HepG2 (cell line): ENCODE data around the gene MARF1. TPM values are rescaled to one million over a fixed set of nuclear protein-coding genes. Genes with fewer than 3 reads are reported as not detected.
A peak's percentile ranks its signal among the peaks of the same experiment; 100 is the strongest.

ENCODE experiments used
- ARNTL ChIP-seq: sonication (generic); formaldehyde crosslinking; IDR thresholded peaks from 2 replicates; pipeline ENCODE4 v1.4.0; 2020; ENCODE audit warnings: mild to moderate bottlenecking, missing genetic modification reagents
- BCL6 ChIP-seq: IDR thresholded peaks from 2 replicates; pipeline ENCODE4 v1.6.1; 2016; ENCODE audit warnings: missing genetic modification reagents, missing compliant biosample characterization
- BORCS8-MEF2B ChIP-seq: sonication (generic); formaldehyde crosslinking; IDR thresholded peaks from 2 replicates; pipeline ENCODE4 v1.8.0; 2022; ENCODE audit warnings: mild to moderate bottlenecking, missing genetic modification reagents
- CHD2 ChIP-seq: IDR thresholded peaks from 2 replicates; pipeline ENCODE4 v1.6.1; 2011; ENCODE audit warnings: low read depth, low read length, improper control_type of control experiment
- HNRNPH1 ChIP-seq: fragments of 200-400 bp; formaldehyde crosslinking; optimal IDR thresholded peaks from 2 replicates; pipeline ENCODE3; 2017; ENCODE audit warnings: mild to moderate bottlenecking, low read depth, low read length
- KDM4B ChIP-seq: sonication (generic); formaldehyde crosslinking; IDR thresholded peaks from 2 replicates; pipeline ENCODE4 v1.4.0; 2020; ENCODE audit warnings: missing genetic modification reagents
- MAZ ChIP-seq, 2 experiments: sonication (generic) in 1 of 2; formaldehyde crosslinking in 1 of 2; IDR thresholded peaks; 2 replicates each; pipeline versions ENCODE4 v1.5.0 to v1.6.1; 2012 to 2020; ENCODE audit warnings: low read depth in 2 of 2, mild to moderate bottlenecking in 2 of 2, borderline replicate concordance in 1 of 2, improper control_type of control experiment in 1 of 2, low read length in 1 of 2, missing genetic modification reagents in 1 of 2, moderate library complexity in 1 of 2
- MIER2 ChIP-seq: IDR thresholded peaks from 2 replicates; pipeline ENCODE4 v1.6.1; 2016; ENCODE audit warnings: missing biosample characterization, missing genetic modification reagents
- NFKBIZ ChIP-seq: IDR thresholded peaks from 2 replicates; pipeline ENCODE4 v1.6.1; 2018; ENCODE audit warnings: missing genetic modification reagents, missing compliant biosample characterization
- NR3C1 ChIP-seq: sonication (generic); formaldehyde crosslinking; IDR thresholded peaks from 2 replicates; pipeline ENCODE4 v1.4.0; 2020; ENCODE audit warnings: missing genetic modification reagents
- RFX1 ChIP-seq: fragments of 450-650 bp; IDR thresholded peaks from 2 replicates; pipeline ENCODE4 v1.6.1; 2017
- SETDB1 ChIP-seq: sonication (generic); formaldehyde crosslinking; IDR thresholded peaks from 2 replicates; pipeline ENCODE4 v1.5.1; 2020; ENCODE audit warnings: missing genetic modification reagents, mild to moderate bottlenecking, borderline replicate concordance
- SYNCRIP ChIP-seq: fragments of 200-400 bp; formaldehyde crosslinking; IDR thresholded peaks from 2 replicates; pipeline ENCODE4 v1.6.1; 2018; ENCODE audit warnings: mild to moderate bottlenecking, low read depth, low read length; ENCODE audit not compliant: insufficient read depth
- TARDBP ChIP-seq: sonication (generic); formaldehyde crosslinking; IDR thresholded peaks from 2 replicates; pipeline ENCODE4 v1.8.0; 2022; ENCODE audit warnings: mild to moderate bottlenecking, missing genetic modification reagents
- ZBTB38 ChIP-seq: sonication (generic); formaldehyde crosslinking; IDR thresholded peaks from 2 replicates; pipeline ENCODE4 v1.5.1; 2020; ENCODE audit warnings: mild to moderate bottlenecking, missing genetic modification reagents
- ZNF672 ChIP-seq: sonication (generic); formaldehyde crosslinking; IDR thresholded peaks from 2 replicates; pipeline ENCODE4 v1.8.1; 2022; ENCODE audit warnings: missing genetic modification reagents
- ZNF75D ChIP-seq: sonication (generic); formaldehyde crosslinking; IDR thresholded peaks from 2 replicates; pipeline ENCODE4 v1.8.1; 2023; ENCODE audit warnings: missing genetic modification reagents, mild to moderate bottlenecking, borderline replicate concordance
- polyA plus RNA-seq, 8 experiments: library from polyadenylated mRNA; depleted of rRNA in 3 of 8; stranded (reverse) in 7 of 8; unstranded in 1 of 8; fragments of >200 nt; fragmentation: Illumina TruSeq in 4 of 8; extraction: Trizol in 4 of 8; gene quantifications; 2 replicates each; pipeline versions ENCODE4 v1.2.1 to v1.2.3, GENCODE V29; 2011 to 2016; ENCODE audit warnings: low read depth in 4 of 8, missing spikeins in 1 of 8, mixed read lengths in 1 of 8; ENCODE audit not compliant: insufficient read depth in 1 of 8
- total RNA-seq, 5 experiments: library from RNA; depleted of rRNA; stranded (reverse); fragments of >200 nt; fragmentation: Illumina TruSeq; extraction: Trizol; gene quantifications; 2 replicates each; pipeline ENCODE4 v1.2.3, GENCODE V29; 2016; ENCODE audit warnings: low read depth in 1 of 5
- TF ChIP-seq, protein P1 (sequence below), 2 experiments: sonication (generic) in 1 of 2; formaldehyde crosslinking in 1 of 2; IDR thresholded peaks; 2 replicates each; pipeline versions ENCODE4 v1.6.1 to v1.9.0; 2014 to 2022; ENCODE audit warnings: antibody characterized with exemption in 1 of 2, borderline replicate concordance in 1 of 2, inconsistent platforms in 1 of 2, low read depth in 1 of 2, missing genetic modification reagents in 1 of 2
- TF ChIP-seq, protein P2 (sequence below), 2 experiments: fragments of 450-650 bp in 1 of 2; sonication (generic) in 1 of 2; formaldehyde crosslinking; IDR thresholded peaks; 2 replicates each; pipeline versions ENCODE4 v1.5.0 to v1.8.0; 2020 to 2022; ENCODE audit warnings: mild to moderate bottlenecking in 1 of 2, missing genetic modification reagents in 1 of 2
- TF ChIP-seq, protein P3 (sequence below): sonication (generic); formaldehyde crosslinking; IDR thresholded peaks from 2 replicates; pipeline ENCODE4 v1.5.1; 2020; ENCODE audit warnings: mild to moderate bottlenecking, missing genetic modification reagents, moderate library complexity
- TF ChIP-seq, protein P4 (sequence below): sonication (generic); formaldehyde crosslinking; IDR thresholded peaks from 2 replicates; pipeline ENCODE4 v1.4.0; 2020; ENCODE audit warnings: mild to moderate bottlenecking, low read depth, missing genetic modification reagents

Gene MARF1
- total and polyA plus RNA-seq, 2 of the 13 experiments (the other 11 are each of a cell fraction or from before 2014, with no cell fraction given), result 8.7 to 20.7 TPM

DNA sequence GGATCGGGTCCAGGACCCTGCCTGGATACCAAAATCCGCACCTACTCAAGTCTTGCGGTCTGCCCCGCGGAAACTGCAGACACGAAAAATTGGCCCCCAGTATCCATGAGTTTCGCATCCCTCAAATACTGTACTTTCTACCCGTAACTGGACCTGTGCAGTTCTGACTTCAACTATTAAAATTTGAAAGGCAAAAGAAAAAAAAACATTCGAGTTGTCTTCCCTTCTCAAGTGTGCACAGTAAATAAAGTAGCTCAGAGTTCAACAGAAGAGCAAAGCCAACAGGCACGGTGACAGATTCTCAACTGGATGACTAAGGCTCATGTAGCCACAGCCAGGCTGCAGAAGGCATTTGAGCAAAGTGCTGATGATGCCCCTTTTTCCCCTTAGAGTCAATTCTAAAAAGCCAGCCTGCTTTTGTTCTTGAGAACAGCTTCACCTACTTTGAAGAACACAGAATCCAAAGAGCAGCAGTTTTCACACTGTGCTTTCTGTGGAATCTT is 32.5 kb downstream of the MARF1 start (continued):
- TF ChIP-seq, protein P1, sequence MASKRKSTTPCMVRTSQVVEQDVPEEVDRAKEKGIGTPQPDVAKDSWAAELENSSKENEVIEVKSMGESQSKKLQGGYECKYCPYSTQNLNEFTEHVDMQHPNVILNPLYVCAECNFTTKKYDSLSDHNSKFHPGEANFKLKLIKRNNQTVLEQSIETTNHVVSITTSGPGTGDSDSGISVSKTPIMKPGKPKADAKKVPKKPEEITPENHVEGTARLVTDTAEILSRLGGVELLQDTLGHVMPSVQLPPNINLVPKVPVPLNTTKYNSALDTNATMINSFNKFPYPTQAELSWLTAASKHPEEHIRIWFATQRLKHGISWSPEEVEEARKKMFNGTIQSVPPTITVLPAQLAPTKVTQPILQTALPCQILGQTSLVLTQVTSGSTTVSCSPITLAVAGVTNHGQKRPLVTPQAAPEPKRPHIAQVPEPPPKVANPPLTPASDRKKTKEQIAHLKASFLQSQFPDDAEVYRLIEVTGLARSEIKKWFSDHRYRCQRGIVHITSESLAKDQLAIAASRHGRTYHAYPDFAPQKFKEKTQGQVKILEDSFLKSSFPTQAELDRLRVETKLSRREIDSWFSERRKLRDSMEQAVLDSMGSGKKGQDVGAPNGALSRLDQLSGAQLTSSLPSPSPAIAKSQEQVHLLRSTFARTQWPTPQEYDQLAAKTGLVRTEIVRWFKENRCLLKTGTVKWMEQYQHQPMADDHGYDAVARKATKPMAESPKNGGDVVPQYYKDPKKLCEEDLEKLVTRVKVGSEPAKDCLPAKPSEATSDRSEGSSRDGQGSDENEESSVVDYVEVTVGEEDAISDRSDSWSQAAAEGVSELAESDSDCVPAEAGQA (IDR thresholded peaks at IDR 0.05; ENCODE audit: low read depth), result no peak
- TF ChIP-seq, protein P1 (CRISPR knock-in tag; IDR thresholded peaks at IDR 0.05; ENCODE audit: borderline replicate concordance), result no peak
- TF ChIP-seq KDM4B (CRISPR knock-in tag) (no peak), ARNTL (CRISPR knock-in tag) (no peak), SYNCRIP (no peak), CHD2 (no peak), ZNF672 (no peak), ZBTB38 (CRISPR knock-in tag) (peak; percentile 99), BCL6 (CRISPR knock-in tag) (peak; percentile 45; the same call in 1 of the 2 replicates), MAZ (IDR thresholded peaks at IDR 0.05; ENCODE audit: borderline replicate concordance, low read depth, low read length) (no peak), MAZ (CRISPR knock-in tag; IDR thresholded peaks at IDR 0.05; ENCODE audit: low read depth) (no peak), ZNF75D (no peak), NR3C1 (CRISPR knock-in tag) (no peak), SETDB1 (CRISPR knock-in tag) (no peak), RFX1 (no peak), HNRNPH1 (no peak), NFKBIZ (CRISPR knock-in tag) (no peak), BORCS8-MEF2B (0 out of 2 replicates have a peak, but pooled peaks have one; percentile 57), MIER2 (CRISPR knock-in tag) (no peak), TARDBP (CRISPR knock-in tag) (peak; percentile 56)
- TF ChIP-seq, protein P2, sequence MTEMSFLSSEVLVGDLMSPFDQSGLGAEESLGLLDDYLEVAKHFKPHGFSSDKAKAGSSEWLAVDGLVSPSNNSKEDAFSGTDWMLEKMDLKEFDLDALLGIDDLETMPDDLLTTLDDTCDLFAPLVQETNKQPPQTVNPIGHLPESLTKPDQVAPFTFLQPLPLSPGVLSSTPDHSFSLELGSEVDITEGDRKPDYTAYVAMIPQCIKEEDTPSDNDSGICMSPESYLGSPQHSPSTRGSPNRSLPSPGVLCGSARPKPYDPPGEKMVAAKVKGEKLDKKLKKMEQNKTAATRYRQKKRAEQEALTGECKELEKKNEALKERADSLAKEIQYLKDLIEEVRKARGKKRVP (CRISPR knock-in tag; IDR thresholded peaks at IDR 0.05), result no peak
- TF ChIP-seq, protein P3, sequence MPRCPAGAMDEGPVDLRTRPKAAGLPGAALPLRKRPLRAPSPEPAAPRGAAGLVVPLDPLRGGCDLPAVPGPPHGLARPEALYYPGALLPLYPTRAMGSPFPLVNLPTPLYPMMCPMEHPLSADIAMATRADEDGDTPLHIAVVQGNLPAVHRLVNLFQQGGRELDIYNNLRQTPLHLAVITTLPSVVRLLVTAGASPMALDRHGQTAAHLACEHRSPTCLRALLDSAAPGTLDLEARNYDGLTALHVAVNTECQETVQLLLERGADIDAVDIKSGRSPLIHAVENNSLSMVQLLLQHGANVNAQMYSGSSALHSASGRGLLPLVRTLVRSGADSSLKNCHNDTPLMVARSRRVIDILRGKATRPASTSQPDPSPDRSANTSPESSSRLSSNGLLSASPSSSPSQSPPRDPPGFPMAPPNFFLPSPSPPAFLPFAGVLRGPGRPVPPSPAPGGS (CRISPR knock-in tag), result 0 out of 2 replicates have a peak, but pooled peaks have one; percentile 57
- TF ChIP-seq, protein P4, sequence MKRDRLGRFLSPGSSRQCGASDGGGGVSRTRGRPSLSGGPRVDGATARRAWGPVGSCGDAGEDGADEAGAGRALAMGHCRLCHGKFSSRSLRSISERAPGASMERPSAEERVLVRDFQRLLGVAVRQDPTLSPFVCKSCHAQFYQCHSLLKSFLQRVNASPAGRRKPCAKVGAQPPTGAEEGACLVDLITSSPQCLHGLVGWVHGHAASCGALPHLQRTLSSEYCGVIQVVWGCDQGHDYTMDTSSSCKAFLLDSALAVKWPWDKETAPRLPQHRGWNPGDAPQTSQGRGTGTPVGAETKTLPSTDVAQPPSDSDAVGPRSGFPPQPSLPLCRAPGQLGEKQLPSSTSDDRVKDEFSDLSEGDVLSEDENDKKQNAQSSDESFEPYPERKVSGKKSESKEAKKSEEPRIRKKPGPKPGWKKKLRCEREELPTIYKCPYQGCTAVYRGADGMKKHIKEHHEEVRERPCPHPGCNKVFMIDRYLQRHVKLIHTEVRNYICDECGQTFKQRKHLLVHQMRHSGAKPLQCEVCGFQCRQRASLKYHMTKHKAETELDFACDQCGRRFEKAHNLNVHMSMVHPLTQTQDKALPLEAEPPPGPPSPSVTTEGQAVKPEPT (CRISPR knock-in tag), result no peak
